Measurements from ENCODE around the gene LYST. TPM values are rescaled to one million over a fixed set of nuclear protein-coding genes. Genes with fewer than 3 reads are reported as not detected.

The LYST gene
- total RNA-seq, 1 experiment from 2014 or later, result 23.9 TPM

DNA sequence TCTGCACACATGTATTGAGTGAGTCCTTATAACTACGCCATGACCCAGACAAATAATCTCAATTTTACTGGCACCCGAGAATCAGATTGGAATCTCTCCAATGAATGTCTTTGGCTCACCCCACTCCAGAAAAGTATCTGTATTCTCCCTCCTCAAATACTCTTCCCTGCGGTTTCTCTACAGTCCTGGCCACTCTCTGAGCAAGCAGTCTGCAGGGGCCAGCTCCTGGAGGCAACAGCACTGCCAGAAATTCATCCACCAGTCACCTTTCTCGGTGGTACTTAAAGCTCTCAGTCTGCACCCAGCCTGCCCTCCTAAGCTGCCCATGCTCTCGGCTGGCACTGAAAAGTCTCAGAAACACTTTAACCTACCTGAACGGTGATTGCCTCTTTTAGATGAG is 16.1 kb upstream of the LYST start:
- ChIA-PET CTCF (interaction anchor here (1.7 to 2.5 kb wide), 2 partner anchors 26 to 90 kb away, joined by 3 to 5 read pairs; no protein-coding TSS in a partner anchor), POLR2A (interaction anchor here (0.6 to 5.8 kb wide), 9 partner anchors 8 to 442 kb away, joined by 3 to 60 read pairs (median 4); partner anchors contain the start of gene LYST)
- DNase-seq (ENCODE audit: unreplicated experiment), result no peak
- TF ChIP-seq, protein P1, sequence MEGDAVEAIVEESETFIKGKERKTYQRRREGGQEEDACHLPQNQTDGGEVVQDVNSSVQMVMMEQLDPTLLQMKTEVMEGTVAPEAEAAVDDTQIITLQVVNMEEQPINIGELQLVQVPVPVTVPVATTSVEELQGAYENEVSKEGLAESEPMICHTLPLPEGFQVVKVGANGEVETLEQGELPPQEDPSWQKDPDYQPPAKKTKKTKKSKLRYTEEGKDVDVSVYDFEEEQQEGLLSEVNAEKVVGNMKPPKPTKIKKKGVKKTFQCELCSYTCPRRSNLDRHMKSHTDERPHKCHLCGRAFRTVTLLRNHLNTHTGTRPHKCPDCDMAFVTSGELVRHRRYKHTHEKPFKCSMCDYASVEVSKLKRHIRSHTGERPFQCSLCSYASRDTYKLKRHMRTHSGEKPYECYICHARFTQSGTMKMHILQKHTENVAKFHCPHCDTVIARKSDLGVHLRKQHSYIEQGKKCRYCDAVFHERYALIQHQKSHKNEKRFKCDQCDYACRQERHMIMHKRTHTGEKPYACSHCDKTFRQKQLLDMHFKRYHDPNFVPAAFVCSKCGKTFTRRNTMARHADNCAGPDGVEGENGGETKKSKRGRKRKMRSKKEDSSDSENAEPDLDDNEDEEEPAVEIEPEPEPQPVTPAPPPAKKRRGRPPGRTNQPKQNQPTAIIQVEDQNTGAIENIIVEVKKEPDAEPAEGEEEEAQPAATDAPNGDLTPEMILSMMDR (IDR thresholded peaks at IDR 0.05; ENCODE audit: unreplicated experiment), result no peak
- peaks cover 21% of the 10 kb centered on the region for H3K4me1 Mint-ChIP-seq (ENCODE audit: insufficient read depth, unreplicated experiment)
- no peaks in the 10 kb centered on the region for H3K36me3 Mint-ChIP-seq (ENCODE audit: insufficient read depth, unreplicated experiment)
- no peaks in the 10 kb centered on the region for H3K27me3 Mint-ChIP-seq (ENCODE audit: insufficient read depth, unreplicated experiment)
- intact Hi-C loops (cut with micrococcal nuclease), result no loop called here
- no TSS peak for BruUV-seq (replicated peaks)
- no peak overlapping the region for H3K27ac Mint-ChIP-seq (ENCODE audit: low read depth, unreplicated experiment)
- H3K4me3 Mint-ChIP-seq (ENCODE audit: unreplicated experiment), result no peak overlapping the region
- no peaks in the 10 kb centered on the region for H3K9me3 Mint-ChIP-seq (ENCODE audit: unreplicated experiment)

DNA sequence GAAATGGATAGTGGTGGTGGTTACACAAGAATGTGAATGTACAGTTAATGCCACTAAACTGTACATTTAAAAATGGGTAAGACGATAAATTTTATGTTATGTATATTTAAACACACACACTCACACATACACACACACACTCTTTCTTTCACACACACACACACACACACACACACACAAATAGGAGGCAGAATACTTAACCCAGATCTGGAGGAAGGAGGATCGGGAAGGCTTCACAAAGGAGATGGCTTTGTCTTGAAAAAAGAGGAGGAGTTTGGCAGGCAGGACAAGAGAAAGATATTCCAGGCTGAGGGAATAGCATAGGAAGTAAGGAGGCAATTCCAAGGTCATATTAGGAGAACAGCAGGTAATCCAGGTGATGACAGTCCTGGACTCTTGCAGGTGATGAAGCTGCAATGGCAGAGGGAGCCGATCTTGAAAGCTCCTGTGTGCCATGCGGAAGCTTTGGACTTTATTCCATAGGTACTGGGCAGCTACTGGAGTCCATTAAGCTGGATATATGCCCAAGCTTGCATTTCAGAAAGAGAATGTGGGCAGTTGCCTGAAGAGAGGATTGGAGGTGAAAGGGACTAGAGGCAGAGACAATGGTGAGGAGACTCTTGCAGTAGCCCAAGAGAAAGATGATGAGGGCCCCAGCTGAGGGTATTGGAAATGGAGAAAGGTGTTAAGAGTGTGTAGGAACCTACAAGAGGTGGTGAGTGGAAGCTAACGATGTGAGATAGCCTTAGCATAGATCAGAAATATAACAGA is 15.4 kb upstream of the LYST start:
- BruUV-seq (replicated peaks), result no TSS peak

DNA sequence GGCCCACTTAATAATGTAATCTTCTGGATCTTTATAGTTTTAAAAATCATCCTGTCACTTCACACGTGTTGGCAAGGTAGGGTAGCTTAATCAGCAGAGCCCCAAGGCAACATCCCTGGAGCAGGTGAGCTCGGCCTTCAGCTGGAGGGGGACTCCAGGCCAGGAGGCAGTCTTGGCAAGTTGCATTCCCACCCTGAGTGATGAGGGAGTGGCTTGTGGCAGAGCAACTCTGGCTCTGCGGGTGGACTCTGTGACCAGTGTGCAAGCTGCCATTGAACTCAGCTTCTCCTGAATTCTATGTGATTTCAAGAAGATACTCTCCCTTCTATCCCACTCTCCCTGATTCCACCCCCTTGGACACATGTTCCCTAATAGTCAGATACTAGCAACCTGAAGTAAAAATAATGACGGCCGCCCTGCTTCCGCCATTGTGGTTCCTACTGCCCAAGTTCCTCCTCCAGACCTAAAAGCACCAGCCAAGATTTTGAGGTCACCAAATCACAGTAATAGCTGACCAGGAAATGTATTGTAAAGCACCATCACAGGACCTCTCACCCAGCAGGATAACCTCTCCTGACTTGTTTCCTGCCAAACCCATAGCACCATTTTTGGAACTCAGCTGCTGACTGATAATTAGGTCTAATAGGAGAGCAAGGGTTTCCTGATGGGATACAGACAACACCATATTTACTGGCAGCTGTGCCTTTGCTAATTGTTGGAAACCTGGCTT is 11.5 kb upstream of the LYST start:
- TF ChIP-seq, protein P1 (IDR thresholded peaks at IDR 0.05; ENCODE audit: unreplicated experiment), result no peak
- H3K27me3 Mint-ChIP-seq (ENCODE audit: insufficient read depth, unreplicated experiment), result no peaks in the 10 kb centered on the region
- no peak for DNase-seq (ENCODE audit: unreplicated experiment)
- intact Hi-C loops (cut with micrococcal nuclease), result no loop called here
- H3K4me3 Mint-ChIP-seq (ENCODE audit: unreplicated experiment), result no peak overlapping the region
- H3K9me3 Mint-ChIP-seq (ENCODE audit: unreplicated experiment), result no peaks in the 10 kb centered on the region
- CTCF ChIA-PET, result interaction anchor here (0.6 to 1.5 kb wide), 6 partner anchors 12 to 1479 kb away, joined by 3 to 14 read pairs (median 3); partner anchors contain the start of gene LYST
- H3K4me1 Mint-ChIP-seq (ENCODE audit: insufficient read depth, unreplicated experiment), result peaks cover 24% of the 10 kb centered on the region
- H3K36me3 Mint-ChIP-seq (ENCODE audit: insufficient read depth, unreplicated experiment), result no peaks in the 10 kb centered on the region
- H3K27ac Mint-ChIP-seq (ENCODE audit: low read depth, unreplicated experiment), result no peak overlapping the region
- POLR2A ChIA-PET, result interaction anchor here (0.5 to 1.1 kb wide), 3 partner anchors 12 to 1340 kb away, joined by 3 to 5 read pairs (median 4); no protein-coding TSS in a partner anchor
- no TSS peak for BruUV-seq (replicated peaks)

More for the DNA sequence above, 15.4 kb upstream of the LYST start:
- TF ChIP-seq, protein P1 (IDR thresholded peaks at IDR 0.05; ENCODE audit: unreplicated experiment), result no peak
- CTCF ChIA-PET, result interaction anchor here (1.2 to 2.5 kb wide), 3 partner anchors 27 to 91 kb away, joined by 3 to 5 read pairs (median 5); no protein-coding TSS in a partner anchor
- H3K4me3 Mint-ChIP-seq (ENCODE audit: unreplicated experiment), result no peak overlapping the region
- H3K27ac Mint-ChIP-seq (ENCODE audit: low read depth, unreplicated experiment), result no peak overlapping the region
- H3K27me3 Mint-ChIP-seq (ENCODE audit: insufficient read depth, unreplicated experiment), result no peaks in the 10 kb centered on the region
- intact Hi-C loops (cut with micrococcal nuclease), result no loop called here
- POLR2A ChIA-PET, result interaction anchor here (0.6 to 5.8 kb wide), 7 partner anchors 9 to 441 kb away, joined by 3 to 60 read pairs (median 4); partner anchors contain the start of gene LYST
- no peak for DNase-seq (ENCODE audit: unreplicated experiment)
- H3K9me3 Mint-ChIP-seq (ENCODE audit: unreplicated experiment), result no peaks in the 10 kb centered on the region
- H3K36me3 Mint-ChIP-seq (ENCODE audit: insufficient read depth, unreplicated experiment), result no peaks in the 10 kb centered on the region
- H3K4me1 Mint-ChIP-seq (ENCODE audit: insufficient read depth, unreplicated experiment), result peaks cover 21% of the 10 kb centered on the region

DNA sequence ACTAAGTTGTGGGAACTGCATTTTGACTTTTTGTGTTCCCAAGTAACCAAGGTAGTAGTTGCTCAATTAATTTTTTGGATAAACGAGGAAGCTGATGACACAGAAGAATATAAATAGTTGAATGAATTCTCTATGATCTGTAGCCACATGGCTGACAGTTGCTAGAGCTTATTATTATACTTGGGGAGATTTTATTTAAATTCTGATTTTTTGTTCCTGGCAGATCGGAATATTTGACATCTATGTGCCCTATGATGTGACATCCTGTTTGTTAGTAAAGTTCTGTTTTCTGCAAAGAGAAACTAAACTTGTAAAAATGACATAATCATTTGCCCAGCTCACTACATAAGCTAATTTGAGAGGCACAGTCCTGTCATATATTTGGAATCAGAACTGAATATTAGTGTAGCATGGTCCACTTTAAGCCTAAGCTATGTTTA is 9.7 kb upstream of the LYST start:
- Mint-ChIP-seq H3K4me3 (ENCODE audit: unreplicated experiment) (no peak overlapping the region), H3K9me3 (ENCODE audit: unreplicated experiment) (no peaks in the 10 kb centered on the region), H3K4me1 (ENCODE audit: insufficient read depth, unreplicated experiment) (peaks cover 12% of the 10 kb centered on the region), H3K27ac (ENCODE audit: low read depth, unreplicated experiment) (no peak overlapping the region), H3K27me3 (ENCODE audit: insufficient read depth, unreplicated experiment) (no peaks in the 10 kb centered on the region), H3K36me3 (ENCODE audit: insufficient read depth, unreplicated experiment) (no peaks in the 10 kb centered on the region)
- intact Hi-C loops (cut with micrococcal nuclease), result no loop called here
- ChIA-PET POLR2A (interaction anchor here (0.7 to 3.4 kb wide), 7 partner anchors 10 to 67 kb away, joined by 3 to 22 read pairs (median 4); partner anchors contain the start of gene LYST), CTCF (interaction anchor here (0.8 to 1.6 kb wide), 2 partner anchors 70 to 95 kb away, joined by 5 to 7 read pairs; no protein-coding TSS in a partner anchor)
- no peak for DNase-seq (ENCODE audit: unreplicated experiment)
- TF ChIP-seq, protein P1 (IDR thresholded peaks at IDR 0.05; ENCODE audit: unreplicated experiment), result no peak
- no TSS peak for BruUV-seq (replicated peaks)
